ENCODE results near the gene SLC25A41.

DNA sequence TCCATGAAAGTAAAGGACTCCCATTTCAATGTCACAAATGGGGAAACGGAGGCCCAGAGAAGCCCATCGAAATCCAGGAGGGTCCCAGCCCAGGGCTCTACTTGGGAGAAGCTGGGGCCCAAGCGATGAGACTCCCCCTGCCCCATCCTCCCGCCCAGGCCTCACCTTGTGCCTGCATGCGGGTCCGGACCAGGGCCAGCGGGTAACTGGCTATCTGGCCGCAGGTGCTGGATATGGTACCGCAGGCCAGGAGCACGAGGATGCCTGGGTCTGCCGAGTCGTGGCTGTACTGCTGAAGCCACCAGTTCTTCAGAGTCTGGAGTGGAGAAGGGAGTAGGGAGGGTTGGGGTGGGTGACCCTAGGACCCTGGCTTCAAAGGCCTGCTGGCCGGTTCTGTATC, 10.4 kb upstream of the SLC25A41 start:
- TF ChIP-seq EZH2 (IDR thresholded peaks at IDR 0.05; ENCODE audit: insufficient read depth, poor library complexity, severe bottlenecking), result no peak
- no peak for TF ChIP-seq EZH2phosphoT487 (IDR thresholded peaks at IDR 0.05; ENCODE audit: insufficient read depth, low read depth)
